H7 (cell line): ENCODE measurements around the gene IL6R. TPM values are rescaled to one million over a fixed set of nuclear protein-coding genes. Genes with fewer than 3 reads are reported as not detected.
A peak's percentile ranks its signal among the peaks of the same experiment; 100 is the strongest.

Experiments used
- DNase-seq: peaks from one replicate; pipeline ENCODE4 v3.0.0; 2012
- H3K27me3 ChIP-seq: 2 replicates; pipeline ENCODE4 v1.6.0; 2011; ENCODE audit warnings: mild to moderate bottlenecking, low read length; ENCODE audit not compliant: control insufficient read depth, insufficient read depth
- H3K36me3 ChIP-seq: replicated peaks from 2 replicates; pipeline ENCODE4 v1.5.1; 2011; ENCODE audit warnings: low read length; ENCODE audit not compliant: control insufficient read depth, insufficient read depth
- H3K4me3 ChIP-seq: 2 replicates; pipeline ENCODE4 v1.5.1; 2011; ENCODE audit warnings: low read depth, mild to moderate bottlenecking, control low read depth, low read length, moderate library complexity; ENCODE audit not compliant: insufficient read depth
- total RNA-seq: library from RNA; depleted of rRNA; stranded (reverse); fragments of >200 nt; shearing (Covaris generic); gene quantifications from 2 replicates; pipeline ENCODE4 v1.2.3, GENCODE V29; 2014

IL6R gene
- total RNA-seq, 1 experiment from 2014 or later = 8.6 TPM

- H3K36me3 ChIP-seq = no peaks in the 10 kb centered on the region
- H3K4me3 ChIP-seq = no peak overlapping the region
- H3K27me3 ChIP-seq = no peaks in the 10 kb centered on the region
- no peak for DNase-seq
Measured at GRCh38 chr1:154429118-154429517, 24.0 kb downstream of the IL6R start.

GRCh38 chr1:154429841-154430611, 24.9 kb downstream of the IL6R start:
- DNase-seq = peak; percentile 59
- H3K4me3 ChIP-seq = no peak overlapping the region
- no peaks in the 10 kb centered on the region for H3K36me3 ChIP-seq
- no peaks in the 10 kb centered on the region for H3K27me3 ChIP-seq

- Histone ChIP-seq H3K36me3 (no peaks in the 10 kb centered on the region), H3K4me3 (no peak overlapping the region), H3K27me3 (no peaks in the 10 kb centered on the region)
- DNase-seq = peak; percentile 80
Measured at GRCh38 chr1:154430903-154431302, 25.8 kb downstream of the IL6R start.

GRCh38 chr1:154431586-154432373, 26.6 kb downstream of the IL6R start:
- H3K4me3 ChIP-seq = no peak overlapping the region
- H3K27me3 ChIP-seq = no peaks in the 10 kb centered on the region
- no peaks in the 10 kb centered on the region for H3K36me3 ChIP-seq
- no peak for DNase-seq

GRCh38 chr1:154433161-154433764, 28.1 kb downstream of the IL6R start:
- no peak overlapping the region for H3K4me3 ChIP-seq
- H3K27me3 ChIP-seq = no peaks in the 10 kb centered on the region
- H3K36me3 ChIP-seq = no peaks in the 10 kb centered on the region
- no peak for DNase-seq

GRCh38 chr1:154434346-154435085, 29.4 kb downstream of the IL6R start:
- Histone ChIP-seq H3K36me3 (no peaks in the 10 kb centered on the region), H3K27me3 (no peaks in the 10 kb centered on the region), H3K4me3 (no peak overlapping the region)
- DNase-seq = no peak

- Histone ChIP-seq H3K36me3 (no peaks in the 10 kb centered on the region), H3K27me3 (no peaks in the 10 kb centered on the region), H3K4me3 (no peak overlapping the region)
- no peak for DNase-seq
Measured at GRCh38 chr1:154435599-154436200, 30.6 kb downstream of the IL6R start.

GRCh38 chr1:154436433-154436832, 31.3 kb downstream of the IL6R start:
- Histone ChIP-seq H3K4me3 (no peak overlapping the region), H3K27me3 (no peaks in the 10 kb centered on the region; the same call in 1 of the 2 replicates), H3K36me3 (no peaks in the 10 kb centered on the region)
- no peak for DNase-seq

- no peaks in the 10 kb centered on the region; the same call in 1 of the 2 replicates for H3K27me3 ChIP-seq
- DNase-seq = no peak
- no peak overlapping the region for H3K4me3 ChIP-seq
- H3K36me3 ChIP-seq = no peaks in the 10 kb centered on the region
Measured at GRCh38 chr1:154440036-154440804, 35.1 kb downstream of the IL6R start.

GRCh38 chr1:154441241-154441888, 36.2 kb downstream of the IL6R start:
- H3K36me3 ChIP-seq = no peaks in the 10 kb centered on the region
- no peak overlapping the region for H3K4me3 ChIP-seq
- H3K27me3 ChIP-seq = no peaks in the 10 kb centered on the region; the same call in 1 of the 2 replicates
- no peak for DNase-seq

GRCh38 chr1:154442006-154442740, 37.0 kb downstream of the IL6R start:
- DNase-seq = peak; percentile 86
- Histone ChIP-seq H3K27me3 (no peaks in the 10 kb centered on the region; the same call in 1 of the 2 replicates), H3K4me3 (no peak overlapping the region), H3K36me3 (no peaks in the 10 kb centered on the region)

GRCh38 chr1:154443274-154444013, 38.3 kb downstream of the IL6R start:
- Histone ChIP-seq H3K27me3 (no peaks in the 10 kb centered on the region; the same call in 1 of the 2 replicates), H3K36me3 (no peaks in the 10 kb centered on the region)
- no peak for DNase-seq

More at GRCh38 chr1:154443274-154444013, 38.3 kb downstream of the IL6R start:
- H3K4me3 ChIP-seq = no peak overlapping the region
